GM10266 (cell line): ENCODE measurements around the gene SREBF2.

Source experiments
- DNase-seq: peaks from one replicate; pipeline ENCODE4 v3.0.0; 2012; ENCODE audit errors: extremely low spot score
- CTCF ChIP-seq: IDR thresholded peaks from 2 replicates; pipeline ENCODE4 v1.5.1; 2012; ENCODE audit warnings: mild to moderate bottlenecking, low read depth; ENCODE audit not compliant: control insufficient read depth, insufficient read depth; ENCODE audit errors: missing control alignments

The SREBF2 gene

GRCh38 chr22:41893591-41894375 is 60.9 kb downstream of the SREBF2 start:
- DNase-seq = no peak
- TF ChIP-seq CTCF = no peak

GRCh38 chr22:41898645-41899044 is 65.7 kb downstream of the SREBF2 start:
- DNase-seq = no peak

GRCh38 chr22:41899110-41899509 is 66.2 kb downstream of the SREBF2 start:
- no peak for TF ChIP-seq CTCF

More at GRCh38 chr22:41898645-41899044, 65.7 kb downstream of the SREBF2 start:
- no peak for TF ChIP-seq CTCF

GRCh38 chr22:41899992-41900651 is 67.2 kb downstream of the SREBF2 start:
- no peak for TF ChIP-seq CTCF

More at GRCh38 chr22:41899110-41899509, 66.2 kb downstream of the SREBF2 start:
- no peak for DNase-seq

GRCh38 chr22:41900652-41901312 is 67.9 kb downstream of the SREBF2 start:
- DNase-seq = no peak
- no peak for TF ChIP-seq CTCF

More at GRCh38 chr22:41899992-41900651, 67.2 kb downstream of the SREBF2 start:
- no peak for DNase-seq

GRCh38 chr22:41902016-41902415 is 69.1 kb downstream of the SREBF2 start:
- DNase-seq = no peak
- no peak for TF ChIP-seq CTCF

- DNase-seq = no peak
- no peak for TF ChIP-seq CTCF
Observed at GRCh38 chr22:41902932-41903421, 70.1 kb downstream of the SREBF2 start.
